NCI-H1694 treated with DMSO at 0.1 percent for 48 hours (cell line): ENCODE measurements around the gene WNK2.

Experiments
- DNase-seq: peaks from one replicate; lab custom pipeline; 2025; lab: John Stamatoyannopoulos, UW

Gene WNK2

GRCh38 chr9:93185266-93186214 lies 1.6 kb downstream of the WNK2 start:
- no peak for DNase-seq

- no peak for DNase-seq
These were observed 2.4 kb downstream of the WNK2 start for GRCh38 chr9:93186215-93186945.

GRCh38 chr9:93187047-93187446 lies 3.1 kb downstream of the WNK2 start:
- DNase-seq = no peak

- no peak for DNase-seq
These were observed 3.6 kb downstream of the WNK2 start for GRCh38 chr9:93187574-93187973.

GRCh38 chr9:93188426-93189368 lies 4.8 kb downstream of the WNK2 start:
- DNase-seq = no peak

- DNase-seq = no peak
These were observed 5.6 kb downstream of the WNK2 start for GRCh38 chr9:93189369-93190132.

GRCh38 chr9:93190133-93190525 lies 6.2 kb downstream of the WNK2 start:
- DNase-seq = no peak

- DNase-seq = no peak
These were observed 6.9 kb downstream of the WNK2 start for GRCh38 chr9:93190656-93191353.

GRCh38 chr9:93191354-93191660 lies 7.4 kb downstream of the WNK2 start:
- no peak for DNase-seq

- no peak for DNase-seq
These were observed 8.9 kb downstream of the WNK2 start for GRCh38 chr9:93192721-93193387.

GRCh38 chr9:93193388-93194220 lies 9.7 kb downstream of the WNK2 start:
- DNase-seq = no peak

- no peak for DNase-seq
These were observed 10.3 kb downstream of the WNK2 start for GRCh38 chr9:93194221-93194625.

GRCh38 chr9:93194641-93195040 lies 10.7 kb downstream of the WNK2 start:
- no peak for DNase-seq

- DNase-seq = no peak
These were observed 12.4 kb downstream of the WNK2 start for GRCh38 chr9:93196096-93197055.

- DNase-seq = no peak
These were observed 13.7 kb downstream of the WNK2 start for GRCh38 chr9:93197670-93198069.

- DNase-seq = no peak
These were observed 14.3 kb downstream of the WNK2 start for GRCh38 chr9:93198117-93198837.

GRCh38 chr9:93198838-93199625 lies 15.1 kb downstream of the WNK2 start:
- DNase-seq = no peak
